ENCODE results near the gene CAMK1D. TPM values are rescaled to one million over a fixed set of nuclear protein-coding genes. Genes with fewer than 3 reads are reported as not detected.

The CAMK1D gene
- total and polyA plus RNA-seq, 2 of the 4 experiments (the other 2 are of a cell fraction) = 5.0 to 5.3 TPM

- TF ChIP-seq MAZ (IDR thresholded peaks at IDR 0.05; ENCODE audit: borderline replicate concordance, low read depth, low read length) = no peak
These were observed 11.6 kb upstream of the CAMK1D start (continued) for GRCh38 chr10:12337453-12338372.

GRCh38 chr10:12338981-12339380 lies 10.4 kb upstream of the CAMK1D start:
- Histone ChIP-seq H3K79me1 (ENCODE audit: low read depth in 1 of 2, low read length in 2 of 2) (no peaks in the 10 kb centered on the region), H3K36me3 (ENCODE audit: control insufficient read depth, insufficient read depth, low read length) (no peaks in the 10 kb centered on the region), H4K20me1 (ENCODE audit: insufficient read depth, low read length) (no peaks in the 10 kb centered on the region), H3K4me3 (ENCODE audit: insufficient read depth, low read depth, low read length) (no peak overlapping the region), H3K9me1 (ENCODE audit: insufficient read depth, low read length) (peaks cover 3% of the 10 kb centered on the region; the same call in 1 of the 2 replicates), H2BK15ac (ENCODE audit: low read depth, low read length) (no peak overlapping the region), H3K23ac (ENCODE audit: low read depth, low read length) (no peak overlapping the region), H4K5ac (ENCODE audit: low read depth, low read length) (no peak overlapping the region), H3K4ac (ENCODE audit: low read depth, low read length) (no peak overlapping the region), H2BK20ac (ENCODE audit: low read depth, low read length) (no peak overlapping the region), H2BK5ac (ENCODE audit: low read depth, low read length, poor library complexity, severe bottlenecking) (no peak overlapping the region), H3K14ac (replicated peaks; ENCODE audit: low read depth, low read length) (no peak overlapping the region), H3K27me3 (ENCODE audit: control insufficient read depth, insufficient read depth, low read length) (peaks cover 3% of the 10 kb centered on the region), H2BK120ac (ENCODE audit: low read depth, low read length) (no peak overlapping the region), H2AFZ (replicated peaks; ENCODE audit: low read length, poor library complexity) (no peak overlapping the region), H4K91ac (ENCODE audit: insufficient read depth, low read depth, low read length) (no peak overlapping the region), H3K4me1 (ENCODE audit: control insufficient read depth, insufficient read depth, low read length) (peaks cover 2% of the 10 kb centered on the region; the same call in 1 of the 2 replicates), H3K4me2 (ENCODE audit: low read depth, low read length) (no peak overlapping the region), H4K8ac (ENCODE audit: low read depth in 2 of 2, low read length in 2 of 2) (no peak overlapping the region), H3K18ac (ENCODE audit: low read depth, low read length) (no peak overlapping the region), H3K9ac (ENCODE audit: low read depth, low read length) (no peak overlapping the region), H3K9me3 (ENCODE audit: control insufficient read depth, insufficient read depth, low read length) (no peaks in the 10 kb centered on the region), H2AK9ac (replicated peaks; ENCODE audit: low read depth, low read length, poor library complexity) (no peak overlapping the region), H2AK5ac (ENCODE audit: low read depth, low read length) (no peak overlapping the region), H3K56ac (ENCODE audit: extremely low read depth, insufficient read depth, low read length) (no peak overlapping the region), H3K27ac (ENCODE audit: insufficient read depth, low read length) (no peak overlapping the region)
- WGBS, 2 experiments (ENCODE audit: extremely low coverage in 2 of 2, insufficient read length in 1 of 2) = no CpG with 5 or more reads among the region's 4 CpGs
- BruUV-seq (replicated peaks) = no TSS peak
- ChIA-PET POLR2A (ENCODE audit: unreplicated experiment) (no interaction called here), CTCF (no interaction called here)
- no peak for DNase-seq
- no peak for ATAC-seq (ENCODE audit: low read depth)
- dilution Hi-C loops (cut with HindIII; ENCODE audit: low sequenced_read_pairs, unreplicated experiment) (no loop called here), intact Hi-C loops (cut with micrococcal nuclease) (no loop called here), in situ Hi-C loops (cut with MboI; ENCODE audit: low sequenced_read_pairs) (no loop called here)
- TF ChIP-seq, protein P1, sequence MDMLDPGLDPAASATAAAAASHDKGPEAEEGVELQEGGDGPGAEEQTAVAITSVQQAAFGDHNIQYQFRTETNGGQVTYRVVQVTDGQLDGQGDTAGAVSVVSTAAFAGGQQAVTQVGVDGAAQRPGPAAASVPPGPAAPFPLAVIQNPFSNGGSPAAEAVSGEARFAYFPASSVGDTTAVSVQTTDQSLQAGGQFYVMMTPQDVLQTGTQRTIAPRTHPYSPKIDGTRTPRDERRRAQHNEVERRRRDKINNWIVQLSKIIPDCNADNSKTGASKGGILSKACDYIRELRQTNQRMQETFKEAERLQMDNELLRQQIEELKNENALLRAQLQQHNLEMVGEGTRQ (IDR thresholded peaks at IDR 0.05; ENCODE audit: low read depth, low read length) = no peak

Data from IMR-90 (cell line).